Calu3 (cell line): ENCODE results near the gene NUBPL. TPM values are rescaled to one million over a fixed set of nuclear protein-coding genes. Genes with fewer than 3 reads are reported as not detected.

Experiments
- BruUV-seq: library from RNA; stranded (reverse); fragments of 400-500 nt; replicated peaks from 2 replicates; lab custom pipeline; 2021; lab: Mats Ljungman, UMichigan
- CTCF ChIA-PET: fragments of 300-600 bp; sonication (Branson Sonifier 250); formaldehyde crosslinking; loops from one replicate; lab custom pipeline; 2022; ENCODE audit warnings: antibody characterized with exemption; lab: Charles Lee
- DNase-seq: peaks from one replicate; pipeline ENCODE4 v3.0.0; 2022
- H3K27ac Mint-ChIP-seq: one replicate; pipeline ENCODE4 v1.8.0; 2022; ENCODE audit warnings: mixed read lengths; ENCODE audit not compliant: unreplicated experiment
- H3K27me3 Mint-ChIP-seq: one replicate; pipeline ENCODE4 v1.8.0; 2022; ENCODE audit warnings: mixed read lengths; ENCODE audit not compliant: unreplicated experiment
- H3K36me3 Mint-ChIP-seq: one replicate; pipeline ENCODE4 v1.8.0; 2022; ENCODE audit warnings: mild to moderate bottlenecking, moderate library complexity, mixed read lengths; ENCODE audit not compliant: insufficient read depth, unreplicated experiment
- H3K4me1 Mint-ChIP-seq: one replicate; pipeline ENCODE4 v1.8.0; 2022; ENCODE audit warnings: mild to moderate bottlenecking, low read depth, mixed read lengths; ENCODE audit not compliant: unreplicated experiment
- H3K4me3 Mint-ChIP-seq: one replicate; pipeline ENCODE4 v1.8.0; 2022; ENCODE audit warnings: mild to moderate bottlenecking, low read depth, moderate library complexity, mixed read lengths; ENCODE audit not compliant: unreplicated experiment
- H3K9me3 Mint-ChIP-seq: one replicate; pipeline ENCODE4 v1.8.0; 2022; ENCODE audit warnings: low read depth, mixed read lengths; ENCODE audit not compliant: unreplicated experiment
- CTCF ChIP-seq: fragments of 200-600 bp; IDR thresholded peaks from one replicate; pipeline ENCODE4 v1.8.0; 2022; ENCODE audit warnings: antibody characterized with exemption; ENCODE audit not compliant: unreplicated experiment
- intact Hi-C: fragments of 100-400 bp; cut with micrococcal nuclease; formaldehyde crosslinking; loops from one replicate; pipeline ENCODE4 v1.10.0; 2022; ENCODE audit not compliant: unreplicated experiment
- total RNA-seq: library from RNA; stranded (reverse); gene quantifications from 2 replicates; pipeline ENCODE4 v1.2.3, GENCODE V29; 2022

Gene NUBPL
- total RNA-seq, 1 experiment from 2014 or later, result 14.2 TPM

- no peak overlapping the region for H3K27ac Mint-ChIP-seq
- no peaks in the 10 kb centered on the region for H3K36me3 Mint-ChIP-seq
- CTCF ChIA-PET, result no interaction called here
- H3K4me3 Mint-ChIP-seq, result no peak overlapping the region
- intact Hi-C loops, result no loop called here
- no peaks in the 10 kb centered on the region for H3K4me1 Mint-ChIP-seq
- DNase-seq, result no peak
- H3K9me3 Mint-ChIP-seq, result no peaks in the 10 kb centered on the region
- H3K27me3 Mint-ChIP-seq, result no peaks in the 10 kb centered on the region
- BruUV-seq, result no TSS peak
- TF ChIP-seq CTCF, result no peak
These were observed 341.9 kb downstream of the NUBPL start for GRCh38 chr14:31902945-31903646.

DNA sequence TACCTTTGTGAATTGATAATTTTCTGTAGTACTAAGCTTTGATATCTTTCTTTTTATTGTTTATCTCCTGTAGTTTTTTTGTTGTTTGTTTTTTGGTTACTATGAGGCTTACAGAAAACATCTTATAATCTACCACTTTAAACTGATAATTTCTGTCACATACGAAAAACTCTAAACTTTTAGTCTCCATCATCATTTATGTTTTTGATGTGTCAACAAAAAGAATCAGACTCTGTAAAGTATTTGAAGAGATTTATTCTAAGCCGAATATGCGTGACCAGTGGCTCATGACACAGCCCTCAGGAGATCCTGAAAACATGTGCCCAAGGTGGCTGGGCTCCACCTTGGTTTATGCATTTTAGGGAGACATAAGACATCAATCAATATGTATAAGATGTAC lies 348.8 kb downstream of the NUBPL start:
- CTCF ChIA-PET, result no interaction called here
- no peak for TF ChIP-seq CTCF
- no peak for DNase-seq
- H3K36me3 Mint-ChIP-seq, result no peaks in the 10 kb centered on the region
- no TSS peak for BruUV-seq
- no peaks in the 10 kb centered on the region for H3K27me3 Mint-ChIP-seq
- H3K27ac Mint-ChIP-seq, result no peak overlapping the region
- intact Hi-C loops, result no loop called here
- no peaks in the 10 kb centered on the region for H3K9me3 Mint-ChIP-seq
- no peak overlapping the region for H3K4me3 Mint-ChIP-seq
- no peaks in the 10 kb centered on the region for H3K4me1 Mint-ChIP-seq

Other genes starting within 250 kb of the NUBPL start
- gene HEATR5A, start 140.9 kb upstream of the NUBPL start, total RNA-seq, result 28.9 and 31.3 TPM in 2 replicates
- gene DTD2, start 103.9 kb upstream of the NUBPL start, total RNA-seq, result 12.2 and 13.9 TPM in 2 replicates
- gene GPR33, start 73.4 kb upstream of the NUBPL start, total RNA-seq, result not detected in 2 replicates